ENCODE data around the gene TOM1.

The TOM1 gene

DNA sequence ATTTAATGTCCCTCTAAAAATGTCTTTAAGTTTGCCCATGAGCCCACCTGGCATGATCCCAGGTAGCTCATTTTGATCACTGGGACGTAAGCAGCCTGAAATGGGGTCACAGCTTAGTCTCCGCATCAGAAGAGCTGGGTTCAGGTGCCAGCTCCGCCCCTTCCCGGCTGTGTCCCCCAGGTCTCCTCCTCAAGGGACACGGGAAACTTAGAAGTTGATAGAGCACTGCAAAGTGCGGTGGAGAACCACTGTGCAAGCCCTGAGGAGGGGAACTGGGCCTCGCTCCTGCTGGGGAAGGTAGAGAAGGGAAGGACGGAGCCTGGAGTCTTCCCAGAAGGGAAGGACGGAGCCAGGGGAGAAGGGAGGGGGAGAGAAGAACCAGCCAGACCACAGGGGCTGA is 7.7 kb downstream of the TOM1 start:
- DNase-seq (ENCODE audit: low spot score), result no peak

DNA sequence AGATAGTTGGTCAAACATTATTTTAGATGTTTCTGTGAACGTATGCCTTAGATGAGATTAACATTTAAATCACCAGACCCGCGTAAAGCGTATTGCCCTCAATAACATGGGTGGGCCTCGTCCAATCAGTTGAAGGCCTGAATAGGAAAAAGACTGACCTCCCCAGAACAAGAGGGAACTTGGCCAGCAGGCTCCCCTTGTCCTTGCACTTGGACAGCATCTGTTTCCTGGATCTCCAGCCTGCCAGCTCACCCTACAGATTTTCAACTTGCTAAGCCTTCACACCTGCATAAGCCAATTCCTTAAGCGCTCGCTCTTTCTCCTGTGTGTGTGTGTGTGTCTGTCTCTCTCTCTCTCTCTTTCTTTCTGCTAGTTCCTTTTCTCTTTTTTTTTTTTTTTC is 8.2 kb downstream of the TOM1 start:
- no peak for DNase-seq (ENCODE audit: low spot score)

DNA sequence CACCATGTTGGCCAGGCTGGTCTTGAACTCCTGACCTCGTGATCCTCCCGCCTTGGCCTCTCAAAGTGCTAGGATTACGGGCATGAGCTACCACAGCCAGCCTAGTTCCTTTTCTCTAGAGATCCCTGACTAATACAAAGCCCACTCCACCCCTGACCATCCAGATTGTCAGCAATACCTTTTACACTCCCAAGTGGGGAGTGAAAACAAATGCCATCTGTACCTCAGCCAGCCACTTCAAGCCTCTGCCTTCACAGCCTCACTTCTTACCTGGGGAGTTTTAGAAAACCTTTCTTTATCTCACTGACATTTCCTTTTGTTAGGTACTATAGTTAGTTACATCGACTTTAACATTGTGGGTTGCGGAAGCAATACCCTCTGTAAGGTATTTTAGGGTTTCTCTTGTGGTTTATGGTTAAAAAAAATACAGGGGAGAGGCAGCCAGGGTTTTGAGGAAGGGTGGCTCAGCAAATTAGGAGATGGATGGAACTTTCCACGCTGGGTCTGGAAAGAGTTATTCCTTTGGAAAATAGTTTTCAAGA is 8.9 kb downstream of the TOM1 start:
- no peak for DNase-seq (ENCODE audit: low spot score)

DNA sequence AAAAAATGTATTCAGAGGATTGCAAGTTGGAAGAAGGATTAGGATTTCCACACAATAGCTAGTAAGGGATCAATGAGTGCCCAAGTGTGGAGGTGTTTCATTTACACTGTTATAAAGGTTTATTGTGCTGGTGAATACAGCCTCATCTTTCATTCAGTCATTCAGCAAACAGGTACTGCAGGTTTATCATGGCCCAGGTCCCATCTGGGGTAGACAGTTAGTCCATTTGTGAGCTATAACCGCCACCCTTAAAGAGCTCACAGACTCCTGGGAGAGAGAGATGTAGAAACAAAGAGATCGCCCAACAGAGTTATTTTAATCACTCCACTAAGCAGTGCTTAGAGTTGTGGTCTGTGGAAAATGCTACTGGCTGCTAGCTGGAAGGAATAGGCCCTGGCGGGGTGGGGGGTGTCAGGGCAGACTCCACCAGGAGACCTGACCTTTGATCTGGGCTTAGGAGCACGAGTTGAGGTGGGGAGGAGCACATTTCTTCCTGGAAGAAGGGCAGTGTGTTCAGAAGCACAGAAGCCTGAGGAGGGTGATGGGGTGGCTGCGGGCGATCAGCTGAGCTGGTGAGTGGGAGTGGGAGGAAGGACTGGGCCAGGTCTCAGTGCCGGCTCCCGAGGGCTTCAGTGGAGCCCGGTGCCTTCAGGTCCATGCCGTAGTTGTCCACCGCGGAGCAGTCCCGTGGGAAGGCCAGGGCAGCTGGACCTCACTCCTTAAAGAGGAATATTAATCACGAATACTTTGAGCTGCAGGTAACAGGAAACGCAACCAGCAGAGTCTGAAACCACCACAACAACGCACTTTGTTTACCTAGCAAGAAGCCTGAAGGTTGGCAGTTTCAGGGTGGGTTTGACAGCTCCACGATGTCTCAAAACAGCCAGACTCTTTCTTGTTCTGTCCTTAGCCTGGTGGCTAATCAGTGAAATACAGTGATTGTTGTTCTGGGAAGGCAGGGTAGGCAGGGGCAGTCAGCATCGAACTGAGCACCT is 11.2 kb downstream of the TOM1 start:
- DNase-seq (ENCODE audit: low spot score), result no peak

DNA sequence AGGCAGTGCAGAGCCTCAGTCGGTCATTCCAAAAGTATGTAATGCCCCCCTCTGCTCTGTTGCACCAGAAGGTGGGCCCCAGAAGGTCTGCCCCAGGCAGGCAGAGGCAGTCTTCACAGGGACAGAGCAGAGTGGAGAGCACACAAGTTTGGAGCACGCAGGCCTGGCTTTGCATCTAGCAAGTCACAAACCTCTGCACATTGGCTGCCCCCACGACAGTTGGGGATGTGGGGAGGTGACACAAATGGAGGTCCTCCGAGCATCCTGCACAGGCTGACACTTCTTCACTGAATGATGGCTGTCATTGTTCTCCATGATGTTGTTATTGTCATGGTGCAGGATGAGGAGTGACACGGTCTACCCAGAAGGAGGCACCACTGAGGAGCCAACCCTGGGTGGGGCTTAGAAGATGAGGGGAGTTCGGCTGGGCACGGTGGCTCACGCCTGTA is 11.9 kb downstream of the TOM1 start:
- no peak for DNase-seq (ENCODE audit: low spot score)

DNA sequence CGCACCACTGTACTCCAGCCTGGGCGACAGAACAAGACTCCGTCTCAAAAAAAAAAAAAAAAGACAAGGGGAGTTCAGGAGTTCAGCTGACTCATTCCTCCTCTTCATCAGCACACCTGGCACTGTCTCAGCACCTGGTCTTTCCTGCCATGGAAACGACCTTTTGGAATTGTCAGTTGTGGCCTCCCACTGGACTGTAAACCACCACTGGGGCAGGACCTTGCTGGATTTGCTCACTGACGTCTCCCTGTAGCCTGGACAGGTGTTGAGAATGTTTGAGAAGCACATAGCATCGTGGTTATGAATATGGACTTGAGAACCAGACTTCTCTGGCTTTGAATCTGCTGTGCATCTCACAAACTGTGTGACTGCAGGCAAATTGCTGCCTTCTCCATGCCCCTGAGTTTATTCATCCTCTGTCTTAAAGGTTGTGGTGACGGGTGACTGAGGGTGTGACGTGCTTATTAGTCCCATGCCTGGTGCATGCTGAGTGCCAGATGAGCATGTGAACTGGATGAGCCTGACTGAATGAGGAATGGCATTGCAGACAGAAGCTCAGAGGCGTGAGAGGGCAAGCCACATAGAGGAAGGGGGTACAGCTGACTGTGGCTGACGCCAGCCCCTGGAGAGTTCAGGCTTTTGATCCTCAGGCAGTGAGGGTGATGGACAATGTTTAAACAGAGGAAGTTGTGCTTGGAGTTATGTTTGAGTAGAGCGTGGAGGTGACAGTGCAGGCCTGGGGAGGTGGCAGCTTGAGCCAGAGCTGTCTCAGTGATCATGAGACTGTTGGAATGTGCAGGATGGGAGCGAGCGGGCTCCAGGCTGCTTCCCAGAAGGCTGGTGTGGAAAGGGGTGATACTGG is 12.7 kb downstream of the TOM1 start:
- DNase-seq (ENCODE audit: low spot score), result no peak

DNA sequence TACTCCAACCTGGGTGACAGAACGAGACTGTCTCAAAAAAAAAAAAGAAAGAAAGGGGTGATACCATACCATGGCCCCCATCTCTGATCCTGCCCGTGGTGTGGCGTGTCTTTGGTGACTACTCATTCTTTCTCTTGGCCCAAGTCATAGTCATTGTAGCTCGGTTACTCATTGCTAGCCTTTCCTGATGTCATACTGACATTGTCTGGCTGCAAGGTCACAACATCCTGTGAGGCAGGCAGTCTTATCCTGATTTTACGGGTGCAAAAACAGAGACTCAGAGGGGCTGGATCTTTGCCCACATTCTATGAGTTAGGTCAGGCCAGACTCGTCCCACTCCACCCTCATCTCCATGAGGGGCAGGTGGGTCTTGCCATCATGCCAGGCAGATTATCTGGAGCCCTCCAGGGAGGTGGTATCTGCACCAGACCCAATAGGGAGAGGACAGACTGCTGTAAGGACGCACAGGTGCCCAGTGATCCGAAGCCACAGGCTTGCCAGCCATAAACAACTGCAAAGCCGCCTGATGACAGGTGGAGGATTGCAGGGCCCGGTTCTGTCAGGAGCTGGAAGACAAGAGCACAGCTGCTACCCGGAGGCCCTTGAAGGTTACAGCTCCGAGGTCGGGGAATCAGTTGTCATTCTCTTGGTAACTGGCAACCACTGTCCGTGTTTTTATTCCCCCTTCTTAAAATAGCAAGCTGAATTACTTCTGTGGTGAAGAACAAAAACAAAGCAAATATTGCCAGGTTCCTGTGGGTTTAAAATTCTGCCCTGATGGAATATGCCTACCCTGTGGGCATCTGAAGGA is 13.8 kb downstream of the TOM1 start:
- no peak for DNase-seq (ENCODE audit: low spot score)

DNA sequence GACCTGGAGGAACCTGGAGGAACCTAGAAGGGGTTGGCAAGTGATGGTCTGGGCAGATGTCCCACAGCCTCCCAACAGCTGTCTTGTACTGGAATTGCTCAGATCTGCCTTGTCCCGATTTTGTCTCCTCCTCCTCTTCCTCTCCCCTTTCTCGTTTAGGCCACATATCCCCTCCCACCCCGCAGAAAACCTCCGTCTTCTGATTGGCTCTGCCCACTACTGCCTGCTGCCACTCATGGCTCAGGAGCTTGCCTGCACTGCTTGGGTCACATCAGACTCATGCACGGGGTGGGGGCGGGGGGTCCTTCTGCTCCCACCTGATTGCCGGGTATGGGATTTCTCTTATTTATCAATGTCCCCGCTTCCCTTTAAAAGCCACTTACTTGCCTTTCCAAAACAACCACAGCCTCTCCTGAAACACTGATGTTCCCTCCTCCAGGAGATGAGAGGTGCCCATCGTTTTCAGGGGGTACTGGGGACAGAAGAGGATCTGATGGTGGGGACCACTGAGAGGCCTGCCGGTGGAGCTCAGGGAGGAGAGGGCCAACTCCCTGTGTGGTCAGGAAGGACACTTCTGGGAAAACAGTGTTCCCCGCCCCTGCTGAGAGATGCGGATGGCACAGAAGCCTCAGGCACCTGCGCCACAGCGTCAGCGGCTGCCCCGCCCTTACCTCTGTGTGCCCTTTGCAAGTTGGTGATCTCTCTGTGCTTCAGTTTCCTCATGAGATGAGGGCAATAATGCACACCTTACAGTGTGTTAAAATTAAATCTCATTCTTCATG is 14.7 kb downstream of the TOM1 start:
- no peak for DNase-seq (ENCODE audit: low spot score)

DNA sequence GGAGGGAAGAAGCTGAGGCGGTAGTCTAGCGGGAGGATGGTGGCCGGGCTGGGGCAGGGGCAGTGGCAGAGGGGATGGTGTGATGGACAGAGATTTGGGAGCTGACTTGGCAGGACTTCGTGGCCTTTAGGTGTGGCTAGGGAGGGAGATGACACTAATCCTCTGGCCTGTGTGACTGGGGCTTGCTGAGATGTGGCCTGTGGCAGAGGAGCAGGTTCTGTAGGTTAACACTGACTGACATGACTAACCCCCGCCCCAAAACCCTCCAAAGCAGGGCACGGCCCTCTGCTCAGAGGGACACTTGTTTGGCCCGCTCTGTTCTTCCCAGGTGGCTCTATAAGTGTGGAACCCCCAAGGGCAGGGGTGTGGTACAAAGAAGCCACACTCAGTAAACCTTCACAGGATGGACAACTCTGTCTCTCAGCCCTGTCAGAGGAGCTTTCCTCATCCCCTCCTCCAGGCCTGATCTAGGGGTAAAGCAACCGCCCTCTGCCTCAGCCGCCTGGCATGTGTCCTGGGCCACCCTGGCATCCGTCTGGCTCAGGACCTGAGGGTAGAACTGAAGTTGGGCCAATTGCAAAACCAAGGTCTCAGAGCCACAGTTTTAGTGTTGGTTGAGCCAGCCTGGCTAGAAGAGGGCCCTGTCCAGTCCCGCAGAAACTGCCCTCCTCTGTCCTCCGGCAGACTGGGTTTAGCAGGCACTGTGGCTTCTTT is 15.6 kb downstream of the TOM1 start:
- no peak for DNase-seq (ENCODE audit: low spot score)

DNA sequence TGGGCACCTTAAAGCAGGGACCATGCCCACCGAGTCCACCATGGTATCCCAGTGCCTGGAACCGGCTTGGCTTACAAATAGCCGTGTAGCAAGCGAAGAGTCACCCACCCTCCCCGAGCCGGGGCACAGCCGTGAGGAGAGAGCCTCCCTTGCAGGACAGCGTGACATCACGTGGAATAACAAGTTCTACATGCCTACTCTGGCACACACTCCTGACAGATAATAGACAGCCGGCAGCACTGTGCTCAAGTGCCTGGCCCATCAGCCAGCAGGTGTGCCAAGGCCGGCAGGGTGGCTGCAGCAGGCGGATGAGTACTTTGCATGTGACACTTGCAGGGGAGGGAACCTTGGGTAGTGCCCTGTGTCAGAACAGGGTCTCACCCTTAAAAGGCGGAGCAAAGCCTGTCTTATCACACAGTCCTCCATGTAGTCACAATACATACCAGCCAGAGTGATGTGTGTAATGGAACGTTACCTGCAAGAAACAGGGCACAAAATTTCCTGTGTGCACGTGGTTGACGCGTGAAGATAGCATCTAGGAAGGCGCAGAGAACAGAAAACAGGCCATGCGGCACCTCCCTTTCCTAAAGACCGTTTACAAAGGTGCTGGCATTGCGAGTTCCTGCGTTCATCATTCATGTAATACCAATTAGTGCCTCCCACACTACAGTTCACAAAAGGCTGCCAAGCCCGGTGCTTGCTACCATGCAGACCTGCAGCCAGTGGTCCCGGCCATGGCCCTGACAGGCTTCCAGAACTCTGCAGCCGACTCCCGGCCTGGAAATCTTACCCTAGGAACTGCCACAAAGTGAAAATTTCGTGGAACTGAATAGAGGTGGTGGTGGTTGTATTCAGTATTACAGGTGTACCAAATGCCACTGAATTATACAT is 16.4 kb downstream of the TOM1 start:
- no peak for DNase-seq (ENCODE audit: low spot score)

DNA sequence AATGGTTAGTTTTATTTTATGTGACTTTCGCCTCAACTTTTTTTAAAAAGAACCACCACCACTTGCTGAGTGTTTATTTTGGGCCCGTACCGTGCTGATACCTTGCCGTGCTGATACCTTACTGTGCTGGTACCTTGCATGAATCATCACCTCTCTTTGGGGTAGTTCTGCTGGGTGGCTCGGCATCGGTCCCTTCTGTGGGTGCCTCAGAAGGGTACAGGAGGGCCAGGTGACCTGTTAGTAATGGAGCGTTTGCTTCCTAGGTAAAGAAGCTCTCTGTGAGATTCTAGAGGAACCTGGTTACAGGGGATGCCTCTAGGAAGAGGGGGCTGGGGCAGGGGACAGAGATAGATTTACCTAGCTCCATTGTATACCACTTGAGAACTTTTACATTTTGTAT is 17.1 kb downstream of the TOM1 start:
- no peak for DNase-seq (ENCODE audit: low spot score)

DNA sequence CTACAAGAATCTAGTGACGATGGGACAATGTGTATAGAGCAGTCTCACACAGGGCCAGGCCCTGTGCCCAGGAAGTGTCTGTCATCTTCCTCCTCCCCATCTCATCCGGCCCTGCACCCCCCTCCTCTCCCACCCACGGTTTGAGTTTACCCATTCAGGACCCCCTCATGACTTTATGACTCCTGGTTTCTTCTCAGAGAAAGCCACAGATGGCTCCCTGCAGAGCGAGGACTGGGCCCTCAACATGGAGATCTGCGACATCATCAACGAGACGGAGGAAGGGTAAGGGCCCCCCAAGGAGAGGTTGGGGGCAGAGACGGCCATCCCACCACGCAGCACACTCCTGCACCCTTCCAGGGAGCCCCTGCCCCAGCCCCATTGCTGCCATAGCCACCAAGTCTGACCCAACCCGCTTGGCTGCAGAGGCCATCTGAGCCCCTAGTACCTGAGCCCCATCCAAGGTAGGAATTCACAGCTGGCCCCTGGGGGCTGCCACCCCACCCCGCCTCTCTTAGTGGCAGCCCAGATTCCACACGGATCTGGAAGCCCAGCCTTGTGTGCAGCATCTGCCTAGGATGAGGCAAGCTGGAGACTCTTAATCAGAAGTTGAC is 18.1 kb downstream of the TOM1 start:
- no peak for DNase-seq (ENCODE audit: low spot score)

DNA sequence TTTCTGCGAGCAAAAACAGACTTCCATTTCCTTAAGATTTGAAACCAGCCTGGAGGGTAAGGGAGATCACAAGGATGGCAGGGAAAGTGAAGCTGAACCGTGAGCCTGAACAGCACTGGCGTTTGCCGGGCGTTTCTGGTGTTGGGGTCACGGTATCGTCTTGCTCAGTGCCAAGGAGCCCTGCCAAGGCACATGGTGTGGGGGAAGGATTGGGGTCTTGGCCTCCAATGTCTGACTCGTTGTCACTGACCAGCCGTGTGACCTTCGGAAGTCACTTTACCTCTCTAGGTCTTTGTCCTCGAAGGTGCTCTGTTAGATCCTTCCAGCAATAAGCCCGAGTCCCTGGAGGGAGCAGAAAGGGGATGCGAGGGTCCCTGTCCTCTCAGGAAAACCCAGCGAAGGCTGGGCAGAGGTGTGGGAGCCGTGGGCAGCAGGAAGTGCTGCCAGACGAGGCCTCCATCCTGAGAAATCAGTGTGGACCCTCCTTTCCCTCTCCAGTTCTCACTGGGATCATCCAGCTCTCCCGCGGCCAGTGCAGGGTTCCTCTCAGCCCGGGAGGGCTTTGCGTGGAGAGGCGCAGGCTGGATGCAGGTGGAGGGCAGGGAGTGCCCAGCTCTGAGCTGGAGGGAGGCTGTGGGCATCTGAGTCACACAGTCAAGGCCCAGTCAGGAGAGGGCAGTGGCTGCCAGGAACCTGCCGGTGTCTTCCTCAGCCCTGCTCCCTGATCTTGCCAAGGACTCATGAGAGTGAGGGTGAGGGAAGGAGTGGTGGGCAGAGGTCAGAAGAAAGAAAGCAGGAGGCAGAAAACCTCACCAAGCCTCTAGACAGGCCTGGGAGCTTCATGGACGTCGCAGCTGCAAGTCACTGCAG is 18.9 kb downstream of the TOM1 start:
- no peak for DNase-seq (ENCODE audit: low spot score)

DNA sequence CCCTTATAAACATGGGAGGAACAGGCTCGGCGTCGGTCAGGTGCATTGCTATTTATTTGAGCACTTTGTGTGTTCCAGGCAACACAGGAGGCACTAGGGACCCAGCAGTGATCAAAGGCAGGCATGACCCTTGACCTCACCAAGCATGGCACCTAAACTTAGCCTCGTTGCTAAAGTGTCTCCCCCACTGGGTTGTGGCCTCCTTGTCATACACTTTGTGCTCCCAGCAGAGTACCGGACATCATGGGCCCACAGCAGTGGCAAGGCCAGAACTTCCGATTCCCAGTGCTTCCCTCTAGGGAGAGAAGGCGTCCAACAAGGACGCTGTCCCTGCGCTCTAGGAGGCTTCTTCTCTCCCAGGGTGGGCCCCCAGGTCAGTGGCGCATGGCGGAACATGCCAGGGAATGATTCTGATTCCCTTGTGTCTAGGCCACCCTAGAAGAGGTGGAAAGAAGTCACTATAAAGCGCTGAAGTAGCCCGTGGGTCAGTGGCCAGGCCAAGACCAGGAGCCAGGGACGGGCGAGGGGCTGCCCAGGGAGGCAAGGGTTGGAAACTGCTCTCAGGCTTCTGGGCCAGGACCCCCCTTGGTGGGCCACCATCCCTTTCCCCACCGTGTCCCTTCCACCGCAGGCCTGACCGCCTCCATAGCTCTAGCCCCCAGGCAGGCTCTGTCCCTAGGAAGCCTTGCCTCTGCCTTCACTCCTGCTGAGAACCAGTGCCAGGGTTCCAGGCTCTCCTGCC is 19.7 kb downstream of the TOM1 start:
- DNase-seq (ENCODE audit: low spot score), result no peak

DNA sequence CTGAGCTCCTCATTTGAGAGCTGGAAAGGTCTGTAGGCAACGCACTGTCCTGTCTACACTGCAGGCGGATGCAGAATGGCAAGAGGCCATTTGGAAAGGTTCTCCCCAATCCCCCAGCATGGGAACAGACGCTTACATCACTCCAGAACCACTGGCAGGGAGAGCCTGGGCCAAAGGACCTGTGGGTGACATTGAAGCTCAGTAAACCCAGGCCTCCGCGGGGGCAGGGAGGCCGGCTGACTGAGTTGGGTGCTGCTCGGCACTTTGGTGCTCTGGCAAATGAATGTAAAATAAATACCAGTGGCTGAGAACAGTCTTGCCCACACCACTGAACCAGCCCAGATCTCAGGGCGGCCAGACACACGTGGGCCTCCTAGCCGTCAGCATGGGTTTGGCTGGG is 22.4 kb downstream of the TOM1 start:
- DNase-seq (ENCODE audit: low spot score), result no peak

DNA sequence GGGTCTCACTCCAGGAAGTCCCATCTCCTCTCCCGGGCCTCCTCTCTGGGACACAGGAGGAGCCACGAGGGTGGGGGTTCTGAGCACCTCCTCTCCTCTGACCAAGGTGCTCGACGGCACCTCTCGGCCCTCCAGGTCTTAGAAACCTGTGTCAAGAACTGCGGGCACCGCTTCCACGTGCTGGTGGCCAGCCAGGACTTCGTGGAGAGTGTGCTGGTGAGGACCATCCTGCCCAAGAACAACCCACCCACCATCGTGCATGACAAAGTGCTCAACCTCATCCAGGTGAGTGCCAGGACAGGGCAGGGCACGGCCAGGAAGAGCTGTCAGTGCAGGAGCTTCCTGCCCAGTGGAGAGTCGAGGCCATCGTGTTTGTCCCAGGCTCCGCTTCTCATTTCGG is 23.2 kb downstream of the TOM1 start:
- DNase-seq (ENCODE audit: low spot score), result no peak

DNA sequence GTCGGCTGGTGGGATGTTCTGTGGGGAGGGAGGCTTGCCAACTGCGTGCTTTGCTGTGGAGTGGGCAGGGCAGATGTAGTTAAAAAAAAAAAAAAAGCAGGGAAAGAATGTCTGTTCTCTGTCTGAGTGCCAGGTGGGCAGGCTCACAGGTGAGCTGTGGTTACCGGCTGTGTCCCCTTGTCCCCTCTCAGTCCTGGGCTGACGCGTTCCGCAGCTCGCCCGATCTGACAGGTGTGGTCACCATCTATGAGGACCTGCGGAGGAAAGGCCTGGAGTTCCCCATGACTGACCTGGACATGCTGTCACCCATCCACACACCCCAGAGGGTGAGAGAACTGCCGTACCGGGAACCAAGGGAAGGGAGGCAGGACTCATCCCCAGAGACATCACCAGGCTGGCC is 23.6 kb downstream of the TOM1 start:
- no peak for DNase-seq (ENCODE audit: low spot score)

All from Ammon's horn (tissue), 1 donor.